Gastrocnemius medialis (tissue), 4 donors: ENCODE results near the gene SRPK2. TPM values are rescaled to one million over a fixed set of nuclear protein-coding genes. Genes with fewer than 3 reads are reported as not detected.
"Not testable (repeated sequence)": the region's sequence is repeated elsewhere in the genome, so short reads cannot be mapped to it uniquely, and the experiment has no call there.

Source experiments
- ATAC-seq, 2 donors: fragments of 150-250 bp; one replicate each; pipeline ENCODE4 v1.9.1; 2016
- DNase-seq, 2 donors: peaks; one replicate each; pipeline ENCODE4 v3.0.0-alpha.2; 2019
- H3K27ac ChIP-seq, 4 donors: fragments of 200-600 bp; sonication (generic); 1 replicate in 1 of 4; 2 replicates in 3 of 4; pipeline ENCODE4 v1.5.1; 2016 to 2018; ENCODE audit warnings: mild to moderate bottlenecking in 2 of 4, moderate library complexity in 1 of 4
- H3K27me3 ChIP-seq, 3 donors: fragments of 200-600 bp; sonication (generic) in 2 of 3; 1 replicate in 1 of 3; 2 replicates in 2 of 3; pipeline versions ENCODE4 v1.5.1 to v1.6.0; 2016 to 2019; ENCODE audit warnings: mild to moderate bottlenecking in 1 of 3, moderate library complexity in 1 of 3
- H3K36me3 ChIP-seq, 2 donors: fragments of 200-600 bp; sonication (generic) in 1 of 2; one replicate each; pipeline ENCODE4 v1.5.1; 2017 to 2018
- H3K4me1 ChIP-seq, 2 donors: fragments of 200-600 bp; sonication (generic) in 1 of 2; one replicate each; pipeline ENCODE4 v1.5.1; 2016 to 2017; ENCODE audit warnings: mild to moderate bottlenecking in 2 of 2
- H3K4me3 ChIP-seq, 4 donors: fragments of 200-600 bp; sonication (generic) in 3 of 4; 1 replicate in 1 of 4; 2 replicates in 3 of 4; pipeline ENCODE4 v1.5.1; 2016 to 2019; ENCODE audit warnings: mild to moderate bottlenecking in 2 of 4
- H3K9me3 ChIP-seq, 3 donors: fragments of 200-600 bp; sonication (generic) in 2 of 3; 1 replicate in 1 of 3; 2 replicates in 2 of 3; pipeline ENCODE4 v1.5.1; 2016 to 2019
- POLR2A ChIP-seq, 2 donors: fragments of 450-650 bp; IDR thresholded peaks; one replicate each; pipeline ENCODE4 v1.6.1; 2017; ENCODE audit warnings: antibody characterized with exemption in 2 of 2, mild to moderate bottlenecking in 2 of 2, moderate library complexity in 2 of 2
- in situ Hi-C, 4 donors: fragments of 200-750 bp; cut with MboI; loops; one replicate each; pipeline versions ENCODE4 v1.15.0 to v1.8.0; 2017; ENCODE audit warnings: low sequenced_read_pairs in 4 of 4
- intact Hi-C: fragments of 100-400 bp; cut with DNase I; formaldehyde crosslinking; loops from one replicate; pipeline ENCODE4 v1.15.1; 2023; ENCODE audit warnings: low total_unique reads
- total RNA-seq, 4 donors: library from RNA; depleted of rRNA; stranded (reverse); fragments of >200 nt; gene quantifications; one replicate each; pipeline versions ENCODE4 v1.1.0 to v1.2.3, GENCODE V29; 2016
- TF ChIP-seq, protein P1 (sequence below), 5 experiments: fragments of 450-650 bp in 3 of 5; fragments of 200-600 bp in 2 of 5; sonication (generic) in 2 of 5; IDR thresholded peaks in 4 of 5; conservative IDR thresholded peaks in 1 of 5; 1 replicate in 4 of 5; 2 replicates in 1 of 5; pipeline ENCODE4 v1.5.1; 2016 to 2019; ENCODE audit warnings: antibody characterized with exemption in 5 of 5, mild to moderate bottlenecking in 3 of 5, moderate library complexity in 3 of 5

SRPK2 gene
- total RNA-seq, 4 donors from 2014 or later: 18.1 to 49.0 (median 21.3) TPM

DNA sequence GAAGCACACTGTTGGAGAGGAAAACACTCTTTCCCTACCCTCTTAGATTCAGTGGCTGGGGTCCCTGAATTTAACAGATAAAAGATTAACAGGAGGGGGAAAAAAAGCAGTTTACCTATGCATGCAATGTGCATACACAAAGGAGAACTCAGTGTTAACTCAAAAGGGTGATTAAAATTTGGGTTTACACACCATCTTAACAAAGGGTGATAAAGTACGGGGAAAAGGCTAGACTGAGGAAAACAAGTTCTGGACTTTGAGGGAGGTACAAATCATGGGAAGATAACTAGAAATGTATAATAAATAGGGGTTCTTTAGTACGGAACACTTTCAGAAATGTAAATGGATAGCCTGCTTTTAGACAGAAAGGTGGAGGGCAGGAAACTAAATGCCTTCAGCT lies 83.1 kb downstream of the SRPK2 start:
- in situ Hi-C loops: no loop called here
- DNase-seq (no peak), ATAC-seq (no peak)
- H3K4me1 ChIP-seq: peaks cover 0 to 12% of the 10 kb centered on the region in 2 donors
- no peaks in the 10 kb centered on the region for H3K27me3 ChIP-seq
- TF ChIP-seq, protein P1, sequence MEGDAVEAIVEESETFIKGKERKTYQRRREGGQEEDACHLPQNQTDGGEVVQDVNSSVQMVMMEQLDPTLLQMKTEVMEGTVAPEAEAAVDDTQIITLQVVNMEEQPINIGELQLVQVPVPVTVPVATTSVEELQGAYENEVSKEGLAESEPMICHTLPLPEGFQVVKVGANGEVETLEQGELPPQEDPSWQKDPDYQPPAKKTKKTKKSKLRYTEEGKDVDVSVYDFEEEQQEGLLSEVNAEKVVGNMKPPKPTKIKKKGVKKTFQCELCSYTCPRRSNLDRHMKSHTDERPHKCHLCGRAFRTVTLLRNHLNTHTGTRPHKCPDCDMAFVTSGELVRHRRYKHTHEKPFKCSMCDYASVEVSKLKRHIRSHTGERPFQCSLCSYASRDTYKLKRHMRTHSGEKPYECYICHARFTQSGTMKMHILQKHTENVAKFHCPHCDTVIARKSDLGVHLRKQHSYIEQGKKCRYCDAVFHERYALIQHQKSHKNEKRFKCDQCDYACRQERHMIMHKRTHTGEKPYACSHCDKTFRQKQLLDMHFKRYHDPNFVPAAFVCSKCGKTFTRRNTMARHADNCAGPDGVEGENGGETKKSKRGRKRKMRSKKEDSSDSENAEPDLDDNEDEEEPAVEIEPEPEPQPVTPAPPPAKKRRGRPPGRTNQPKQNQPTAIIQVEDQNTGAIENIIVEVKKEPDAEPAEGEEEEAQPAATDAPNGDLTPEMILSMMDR (IDR thresholded peaks at IDR 0.05 in 4 of 5, conservative IDR thresholded peaks at IDR 0.05 in 1 of 5): no peak
- no peak for TF ChIP-seq POLR2A (IDR thresholded peaks at IDR 0.05)
- no peaks in the 10 kb centered on the region for H3K9me3 ChIP-seq
- no peak overlapping the region for H3K4me3 ChIP-seq
- no peaks in the 10 kb centered on the region for H3K36me3 ChIP-seq
- no peak overlapping the region for H3K27ac ChIP-seq
- intact Hi-C loops: no loop called here

DNA sequence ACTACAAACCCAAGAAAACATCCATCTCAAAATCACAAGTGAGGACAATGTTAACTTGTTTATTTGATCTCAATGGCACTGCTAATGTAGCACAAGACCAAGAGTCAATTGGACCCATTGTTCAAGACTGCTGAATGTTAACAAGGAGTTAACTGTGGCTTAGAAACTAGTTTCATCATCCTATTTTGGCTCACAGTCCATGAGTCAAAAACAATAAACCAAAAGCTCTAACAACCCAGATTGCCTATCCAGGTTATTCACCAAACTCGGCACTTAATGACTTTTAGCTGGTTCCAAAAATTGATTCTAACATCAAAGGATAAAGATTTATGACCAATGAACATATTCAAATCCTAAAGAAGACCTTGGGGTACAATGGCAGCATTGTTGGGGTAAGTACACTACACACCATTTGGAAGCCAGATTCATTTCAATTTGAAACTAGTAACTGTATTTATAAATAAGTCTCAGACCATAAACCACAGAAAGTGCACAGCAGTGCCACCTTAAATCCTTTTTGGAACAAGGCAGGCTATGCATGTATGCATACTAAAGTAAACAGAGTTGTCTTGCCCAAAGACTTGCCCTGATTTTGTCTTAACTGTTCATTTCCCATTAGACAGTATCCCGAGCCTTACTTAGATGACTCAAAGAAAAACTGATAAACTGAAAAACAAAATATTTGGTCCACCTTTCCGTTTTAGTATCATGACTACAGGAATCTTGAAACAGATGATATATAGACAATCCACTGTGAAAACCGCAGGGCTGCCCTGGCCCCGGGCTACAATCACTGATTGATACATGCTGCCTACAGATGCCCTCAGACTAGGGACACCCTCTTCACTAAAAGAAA lies 84.5 kb downstream of the SRPK2 start:
- intact Hi-C loops (no loop called here), in situ Hi-C loops (no loop called here)
- Histone ChIP-seq H3K27me3 (no peaks in the 10 kb centered on the region), H3K9me3 (no peaks in the 10 kb centered on the region), H3K4me3 (no peak overlapping the region), H3K36me3 (no peaks in the 10 kb centered on the region), H3K27ac (no peak overlapping the region), H3K4me1 (peaks cover 0 to 12% of the 10 kb centered on the region in 2 donors)
- ATAC-seq: no peak
- no peak for DNase-seq
- TF ChIP-seq POLR2A (IDR thresholded peaks at IDR 0.05): no peak
- TF ChIP-seq, protein P1 (IDR thresholded peaks at IDR 0.05 in 4 of 5, conservative IDR thresholded peaks at IDR 0.05 in 1 of 5): no peak

DNA sequence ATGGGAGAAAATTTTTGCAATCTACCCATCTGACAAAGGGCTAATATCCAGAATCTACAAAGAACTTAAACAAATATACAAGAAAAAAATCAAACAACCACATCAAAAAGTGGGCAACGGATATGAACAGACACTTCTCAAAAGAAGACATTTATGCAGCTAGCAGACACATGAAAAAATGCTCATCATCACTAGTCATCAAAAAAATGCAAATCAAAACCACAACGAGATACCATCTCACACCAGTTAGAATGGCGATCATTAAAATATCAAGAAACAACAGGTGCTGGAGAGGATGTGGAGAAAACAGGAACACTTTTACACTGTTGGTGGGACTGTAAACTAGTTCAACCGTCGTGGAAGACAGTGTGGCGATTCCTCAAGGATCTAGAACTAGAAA lies 88.1 kb downstream of the SRPK2 start:
- in situ Hi-C loops, ATAC-seq, H3K27ac ChIP-seq: not testable (repeated sequence)

DNA sequence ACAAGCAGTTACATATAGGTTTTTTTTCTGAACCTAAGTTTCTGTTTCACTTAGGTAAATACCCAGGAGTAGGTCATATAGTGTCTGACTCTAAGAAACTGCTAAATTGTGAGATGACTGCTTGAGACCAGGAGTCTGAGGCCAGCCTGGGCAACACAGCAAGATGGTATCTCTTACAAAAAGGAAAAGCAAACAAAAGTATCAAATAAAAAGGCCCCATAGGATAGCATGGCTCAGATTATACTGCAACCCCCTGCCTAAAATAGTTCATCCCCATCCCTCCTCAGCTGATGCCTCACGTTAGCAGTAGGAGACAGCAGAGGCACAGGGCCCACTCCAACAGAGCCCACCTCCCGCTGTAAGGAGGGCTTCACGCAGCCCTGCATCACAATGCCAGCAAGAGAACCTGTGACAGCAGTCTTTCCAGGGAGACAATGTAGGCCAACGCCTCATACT lies 90.3 kb downstream of the SRPK2 start:
- no peaks in the 10 kb centered on the region for H3K27me3 ChIP-seq
- H3K27ac ChIP-seq: no peak overlapping the region
- H3K4me3 ChIP-seq: no peak overlapping the region
- intact Hi-C loops (loop anchor here (5.0 kb wide), 1 partner anchor 61 kb away; no protein-coding TSS in a partner anchor), in situ Hi-C loops (no loop called here)
- DNase-seq (no peak), ATAC-seq (no peak)
- TF ChIP-seq, protein P1 (IDR thresholded peaks at IDR 0.05 in 4 of 5, conservative IDR thresholded peaks at IDR 0.05 in 1 of 5): no peak
- no peak for TF ChIP-seq POLR2A (IDR thresholded peaks at IDR 0.05)
- H3K36me3 ChIP-seq: no peaks in the 10 kb centered on the region
- H3K9me3 ChIP-seq: no peaks in the 10 kb centered on the region
- peaks cover 14 to 18% of the 10 kb centered on the region in 2 donors for H3K4me1 ChIP-seq

More for the DNA sequence above, 88.1 kb downstream of the SRPK2 start:
- H3K9me3 ChIP-seq, H3K4me3 ChIP-seq, H3K36me3 ChIP-seq, H3K27me3 ChIP-seq, intact Hi-C loops, DNase-seq: not testable (repeated sequence)
- H3K4me1 ChIP-seq: peaks cover 9 to 10% of the 10 kb centered on the region in 2 donors

DNA sequence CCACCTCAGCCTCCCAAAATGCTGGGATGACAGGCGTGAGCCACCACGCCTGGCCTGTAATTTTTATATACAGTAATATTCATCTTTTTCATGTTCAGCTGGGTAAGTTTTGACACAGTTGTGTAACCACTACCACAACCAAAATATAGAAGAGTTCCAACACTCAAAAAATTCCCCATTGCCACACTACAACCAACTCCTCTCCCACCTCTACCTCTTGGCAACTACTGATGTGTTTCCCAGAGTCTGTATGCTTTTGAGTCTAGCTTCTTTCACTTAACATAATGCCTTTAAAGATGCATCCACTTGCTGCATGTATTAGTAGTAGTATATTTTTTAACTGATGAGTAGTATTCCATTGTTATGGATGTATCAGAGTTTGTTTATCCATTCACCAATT lies 90.7 kb downstream of the SRPK2 start:
- Histone ChIP-seq H3K36me3 (no peaks in the 10 kb centered on the region), H3K9me3 (no peaks in the 10 kb centered on the region), H3K27ac (no peak overlapping the region), H3K27me3 (no peaks in the 10 kb centered on the region), H3K4me1 (peaks cover 14 to 18% of the 10 kb centered on the region in 2 donors), H3K4me3 (no peak overlapping the region)
- TF ChIP-seq POLR2A (IDR thresholded peaks at IDR 0.05): no peak
- TF ChIP-seq, protein P1 (IDR thresholded peaks at IDR 0.05 in 4 of 5, conservative IDR thresholded peaks at IDR 0.05 in 1 of 5): no peak
- in situ Hi-C loops (no loop called here), intact Hi-C loops (loop anchor here (5.0 kb wide), 1 partner anchor 61 kb away; no protein-coding TSS in a partner anchor)
- DNase-seq (no peak), ATAC-seq (no peak)
